GM20431 (cell line): ENCODE data around the gene POFUT1.
"Not testable (repeated sequence)": the region's sequence is repeated elsewhere in the genome, so short reads cannot be mapped to it uniquely, and the experiment has no call there.

Experiments
- in situ Hi-C: fragments of 300-500 bp; cut with MseI, MboI; formaldehyde crosslinking; loops from one replicate; pipeline ENCODE4 v1.15.0; 2020; ENCODE audit warnings: low sequenced_read_pairs; ENCODE audit not compliant: unreplicated experiment

The POFUT1 gene

DNA sequence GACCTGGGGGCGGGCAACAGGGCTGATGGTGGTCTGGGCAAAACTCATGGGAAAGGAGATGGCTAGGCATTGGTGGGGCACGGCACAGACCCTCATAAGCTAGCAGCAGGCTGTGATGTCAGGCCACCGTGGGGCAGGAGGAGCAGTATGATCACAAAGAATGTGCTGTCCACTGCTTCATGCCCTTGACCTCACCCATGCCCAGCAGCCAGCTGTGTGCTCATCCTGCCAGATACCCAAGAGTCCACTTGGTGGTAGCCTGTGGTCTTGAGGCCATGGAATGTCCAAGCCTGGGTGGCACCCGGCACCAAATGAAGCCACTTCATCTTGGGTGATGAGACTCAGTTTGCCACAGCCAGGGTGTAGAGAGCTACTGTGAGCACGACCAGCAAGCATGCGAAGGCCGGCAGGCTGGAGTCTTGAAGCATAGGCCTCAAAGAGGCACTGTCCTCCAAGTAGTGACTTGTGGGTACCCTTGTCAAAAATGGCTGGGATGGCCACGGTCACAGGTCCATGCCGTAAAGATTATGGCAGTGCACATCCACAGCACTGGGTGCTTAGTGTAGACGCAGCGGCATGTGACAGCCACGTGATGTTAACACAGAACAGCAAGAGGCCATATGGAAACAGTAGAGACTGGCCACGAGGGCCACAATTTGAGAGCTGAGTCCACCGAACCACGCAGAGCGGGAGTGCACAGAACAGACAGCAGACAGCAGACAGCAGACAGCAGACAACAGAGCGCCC, 19.1 kb upstream of the POFUT1 start:
- in situ Hi-C loops, result no loop called here

DNA sequence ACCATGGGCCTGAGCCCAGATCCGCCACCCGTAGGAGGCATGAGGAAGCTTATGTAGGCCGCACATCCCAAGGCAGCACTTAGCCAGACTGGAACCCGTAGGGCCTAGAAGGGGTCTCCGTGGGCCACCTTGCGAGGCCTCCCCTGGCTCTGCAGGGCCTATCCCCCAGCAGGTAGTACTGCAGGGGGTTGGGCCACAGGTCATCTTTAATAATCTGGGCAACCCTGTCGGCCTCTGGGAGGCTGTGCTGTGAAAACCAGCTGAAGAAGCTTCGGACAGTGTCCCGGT, 18.6 kb upstream of the POFUT1 start:
- in situ Hi-C loops, result no loop called here

DNA sequence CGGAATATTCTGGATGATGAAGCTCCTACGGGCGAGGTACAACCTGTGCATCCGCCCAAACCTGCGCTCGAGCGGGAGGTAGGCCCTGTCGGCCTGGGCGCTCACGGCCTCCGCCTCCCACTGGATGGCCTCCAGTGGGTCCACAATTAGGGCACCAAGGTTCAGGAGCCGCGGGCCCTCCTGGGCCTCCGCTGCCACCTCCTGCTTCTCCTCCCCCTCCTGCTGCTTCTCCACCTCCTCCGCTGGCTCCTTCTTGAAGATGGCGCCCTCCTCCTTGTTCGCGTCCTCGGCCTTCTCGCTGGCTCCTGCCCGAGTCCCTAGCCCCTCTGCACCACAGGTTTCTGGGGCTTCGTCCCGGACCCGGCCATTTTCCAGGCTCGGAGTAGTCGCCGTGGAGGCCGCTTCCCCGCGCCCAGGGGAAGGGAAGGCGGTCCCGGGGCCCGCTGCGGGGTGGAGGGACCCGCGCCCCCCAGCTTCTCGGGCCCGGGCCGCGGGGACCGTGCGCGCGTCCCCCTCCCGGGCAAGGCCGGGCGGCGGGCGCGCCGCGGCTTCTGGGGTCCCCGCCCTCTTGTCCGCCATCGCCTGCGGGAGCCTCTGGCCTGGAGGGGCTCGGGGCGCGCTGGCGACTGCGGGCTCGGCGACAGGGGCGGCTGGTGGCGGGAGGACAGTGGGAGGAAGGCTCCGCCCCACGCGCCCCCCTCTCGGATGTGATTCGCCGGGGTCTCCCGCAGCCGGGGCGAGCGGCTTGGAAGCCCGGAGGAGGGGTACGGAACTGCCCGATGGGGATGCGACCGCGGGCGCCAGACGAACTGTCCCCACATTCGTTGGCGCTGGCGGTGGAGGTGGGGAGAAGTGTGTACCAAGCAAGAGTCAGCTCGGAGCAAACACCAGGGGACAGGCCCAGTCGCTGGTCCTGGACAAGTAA, 17.7 kb upstream of the POFUT1 start:
- in situ Hi-C loops, result no loop called here

DNA sequence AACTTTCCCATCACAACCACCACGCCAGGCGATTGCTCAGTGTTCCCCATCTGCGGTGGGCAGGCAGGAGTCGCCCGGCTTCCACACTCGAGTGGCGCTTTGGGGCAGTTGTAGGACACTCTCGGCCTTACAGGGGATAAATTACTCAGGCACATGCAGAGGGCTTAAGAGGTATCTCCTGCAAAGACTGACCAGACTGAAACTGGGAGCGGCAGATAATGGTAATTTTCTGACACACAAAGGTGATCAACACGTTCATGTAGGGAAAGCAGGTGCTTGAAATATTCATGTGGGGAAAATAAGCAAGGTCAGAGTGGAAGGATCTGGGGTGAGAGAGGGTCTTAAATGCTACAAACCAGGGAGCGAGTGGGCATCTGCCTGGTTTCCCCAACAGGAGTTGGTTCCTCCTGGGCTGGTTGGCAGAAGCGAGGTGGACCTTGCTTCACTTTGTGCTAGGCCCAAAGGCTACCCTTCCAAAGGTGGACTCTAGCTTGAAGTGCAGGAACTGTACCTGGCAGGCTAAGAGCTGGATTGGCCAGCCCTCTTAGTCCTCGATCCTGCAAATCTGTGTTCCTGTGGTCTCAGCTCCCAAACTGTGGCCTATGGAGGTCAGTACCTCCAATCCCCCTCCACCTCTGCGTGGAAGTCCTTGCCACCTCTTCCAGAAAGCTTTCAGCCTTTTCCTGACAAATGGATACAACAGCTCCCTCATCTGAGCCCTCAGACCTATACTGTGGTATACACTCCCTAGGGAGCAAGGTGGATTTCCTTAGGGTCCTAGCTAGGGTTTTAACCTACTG, 16.9 kb upstream of the POFUT1 start:
- in situ Hi-C loops, result no loop called here

DNA sequence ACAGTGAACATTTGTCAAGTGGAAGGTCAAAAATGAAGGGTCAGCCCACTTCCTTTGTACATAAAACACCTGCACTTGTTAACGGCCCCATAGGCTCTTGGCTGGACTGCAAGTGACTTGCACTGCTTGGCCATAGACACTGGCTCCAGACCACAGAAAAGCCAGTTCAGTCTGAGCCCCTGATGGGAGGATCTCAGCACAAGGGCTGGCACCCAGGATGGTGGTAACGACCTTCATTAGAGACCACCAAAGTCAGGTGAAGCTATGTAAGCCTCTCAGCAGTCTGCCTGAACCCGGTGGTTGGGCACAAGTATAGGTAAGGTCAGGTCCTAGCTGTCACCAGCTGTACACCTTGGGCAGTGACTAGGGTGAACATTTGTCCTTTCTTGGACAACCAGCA, 16.3 kb upstream of the POFUT1 start:
- in situ Hi-C loops, result no loop called here

DNA sequence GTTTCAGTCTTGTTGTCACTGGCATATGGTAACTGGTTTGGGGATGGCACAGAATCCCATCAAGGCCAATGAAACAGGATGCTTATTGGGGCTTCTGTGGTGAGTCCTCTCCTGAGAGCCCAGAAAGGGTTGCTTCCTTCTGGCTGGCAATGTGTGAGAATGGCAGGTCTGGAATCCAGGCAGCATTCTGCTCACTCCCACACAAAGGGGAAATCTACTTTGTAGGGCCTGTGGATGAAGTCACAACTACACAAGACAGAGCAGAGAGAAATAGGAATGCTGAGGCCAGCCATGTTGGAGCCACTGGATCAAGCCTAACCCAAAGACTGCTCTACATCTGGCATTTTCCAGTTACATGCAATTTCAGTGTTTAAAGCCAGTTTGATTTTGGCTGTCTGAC, 15.8 kb upstream of the POFUT1 start:
- in situ Hi-C loops, result no loop called here

DNA sequence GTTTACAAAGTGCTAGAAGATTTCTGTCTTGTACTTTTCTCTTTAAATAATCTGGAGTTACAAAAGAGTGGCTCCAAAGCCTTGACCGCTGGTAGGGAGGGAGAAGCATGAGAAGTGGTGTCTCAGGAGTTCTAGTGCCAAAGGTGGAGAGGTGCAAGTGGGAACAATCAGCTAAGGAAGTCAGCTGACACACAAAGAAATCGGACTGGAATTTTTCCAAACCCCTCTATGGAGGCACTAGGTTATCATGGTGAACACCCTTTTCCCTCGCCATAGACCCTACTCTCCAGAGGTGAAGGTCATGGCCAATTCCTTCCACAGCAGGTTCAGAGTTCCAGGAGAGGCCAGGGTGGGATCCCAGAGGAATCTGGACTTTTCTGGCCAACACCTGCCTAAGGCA, 15.0 kb upstream of the POFUT1 start:
- in situ Hi-C loops, result no loop called here

DNA sequence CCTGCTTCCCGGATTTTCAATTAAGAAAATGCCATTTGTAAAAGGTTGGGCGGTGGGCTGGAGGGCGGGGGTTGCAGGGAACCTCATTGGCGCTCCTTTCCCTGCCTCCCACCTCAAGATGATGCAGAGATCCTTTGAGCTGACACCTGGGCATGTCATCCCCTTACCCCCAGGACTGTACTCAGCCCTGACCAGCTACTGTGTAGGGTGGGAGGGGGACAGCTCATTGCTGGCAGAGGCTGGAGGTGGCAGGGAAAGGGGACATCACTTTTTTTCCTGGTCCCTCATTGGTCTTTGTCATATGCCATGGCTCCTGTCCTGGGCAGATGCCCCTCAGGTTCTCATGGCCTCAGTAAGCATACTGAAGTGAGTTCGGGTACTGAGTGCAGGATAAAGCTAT, 14.3 kb upstream of the POFUT1 start:
- in situ Hi-C loops, result not testable (repeated sequence)

DNA sequence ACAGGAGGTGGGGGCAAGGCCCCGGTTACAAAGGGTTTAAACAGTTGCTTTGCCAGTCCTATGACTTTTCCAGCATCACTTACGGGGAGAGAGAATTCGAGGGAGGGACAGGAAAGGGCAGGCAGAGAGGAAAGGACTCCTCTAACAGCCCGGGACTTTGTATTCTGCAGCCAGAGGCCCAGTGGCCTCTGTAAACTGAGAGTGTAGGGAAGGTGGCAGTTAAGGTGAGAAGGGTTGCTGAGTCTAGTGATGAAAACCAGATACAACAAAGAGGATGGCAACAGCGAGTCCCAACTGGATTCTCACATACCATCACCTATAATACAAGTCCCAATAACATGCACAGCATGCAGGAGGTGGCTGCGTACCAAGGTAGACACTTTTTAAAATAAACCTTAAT, 13.7 kb upstream of the POFUT1 start:
- in situ Hi-C loops, result no loop called here

DNA sequence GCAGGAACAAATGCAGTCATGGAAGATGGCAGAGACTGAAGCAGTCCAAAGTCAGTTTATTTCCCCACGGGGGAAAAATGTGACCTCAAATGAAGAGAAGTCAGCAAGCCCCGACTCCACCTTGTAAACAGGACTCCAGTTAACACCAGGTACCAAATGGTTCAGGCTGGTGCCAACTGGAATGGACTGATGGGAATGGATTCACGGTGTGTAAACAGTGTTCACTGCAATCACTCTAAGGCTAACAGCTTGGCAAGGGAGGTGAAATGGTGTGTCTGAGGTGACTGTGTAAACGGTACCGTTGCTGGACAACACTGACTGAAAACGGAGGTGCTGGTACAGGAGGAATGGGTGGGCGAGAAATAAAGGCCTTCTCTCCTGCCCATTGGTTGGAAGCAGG, 12.1 kb upstream of the POFUT1 start:
- in situ Hi-C loops, result no loop called here

DNA sequence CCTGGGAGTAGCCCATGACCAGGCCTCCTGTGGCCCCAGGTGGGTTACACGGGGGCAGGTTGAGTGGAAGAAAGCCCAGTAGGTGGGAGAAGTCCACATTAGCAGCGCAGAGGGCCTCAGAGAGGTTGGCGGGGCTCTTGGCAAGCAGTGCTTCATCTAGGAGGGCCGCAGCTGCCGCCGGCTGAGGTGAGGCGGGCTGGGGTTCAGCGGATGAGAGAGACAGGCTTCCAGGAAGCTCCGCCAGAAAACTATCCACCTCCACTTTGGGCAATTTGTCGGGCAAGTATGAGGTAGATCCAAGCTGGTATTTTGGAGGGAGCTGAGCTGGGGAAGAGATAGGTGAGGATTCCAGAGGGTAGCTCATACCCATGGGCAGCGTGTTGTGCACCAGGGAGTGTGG, 11.1 kb upstream of the POFUT1 start:
- in situ Hi-C loops, result not testable (repeated sequence)

DNA sequence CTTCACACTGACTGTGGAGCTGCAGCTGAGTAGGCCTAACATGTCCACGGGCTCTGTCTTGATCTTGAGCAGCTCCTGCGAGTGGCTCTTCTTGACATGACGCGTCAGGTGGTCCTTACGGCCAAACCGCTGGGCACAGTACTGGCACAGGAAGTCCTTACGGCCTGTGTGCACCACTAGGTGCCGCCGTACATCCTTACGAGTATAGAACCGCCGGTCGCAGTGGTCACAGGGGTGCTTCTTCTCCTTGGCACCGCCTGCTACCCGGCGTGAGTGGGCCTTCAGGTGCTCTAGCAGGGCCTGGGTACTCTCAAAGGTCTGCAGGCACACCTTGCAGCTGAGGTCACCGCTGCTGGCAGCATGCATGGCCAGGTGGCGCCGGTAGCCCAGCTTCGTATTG, 10.5 kb upstream of the POFUT1 start:
- in situ Hi-C loops, result not testable (repeated sequence)

DNA sequence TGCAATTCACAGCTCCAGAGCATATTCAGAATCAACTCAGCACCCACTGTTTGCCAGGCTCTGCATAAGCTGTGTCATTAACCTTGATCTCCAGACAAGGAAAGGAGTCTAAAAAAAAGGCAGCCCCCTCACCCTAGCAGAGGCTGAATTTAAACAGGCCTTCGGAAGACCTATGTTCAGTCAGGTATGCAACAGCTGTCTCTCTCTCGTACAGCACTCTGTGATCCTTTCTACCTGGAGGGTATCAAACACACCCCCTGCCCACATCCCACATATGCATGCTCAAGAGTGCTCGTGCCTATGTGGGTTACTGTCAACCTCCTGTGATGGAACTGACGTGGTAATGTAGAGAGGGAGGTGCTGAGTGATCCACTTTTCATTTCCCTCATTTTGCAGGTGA, 8.7 kb upstream of the POFUT1 start:
- in situ Hi-C loops, result no loop called here

DNA sequence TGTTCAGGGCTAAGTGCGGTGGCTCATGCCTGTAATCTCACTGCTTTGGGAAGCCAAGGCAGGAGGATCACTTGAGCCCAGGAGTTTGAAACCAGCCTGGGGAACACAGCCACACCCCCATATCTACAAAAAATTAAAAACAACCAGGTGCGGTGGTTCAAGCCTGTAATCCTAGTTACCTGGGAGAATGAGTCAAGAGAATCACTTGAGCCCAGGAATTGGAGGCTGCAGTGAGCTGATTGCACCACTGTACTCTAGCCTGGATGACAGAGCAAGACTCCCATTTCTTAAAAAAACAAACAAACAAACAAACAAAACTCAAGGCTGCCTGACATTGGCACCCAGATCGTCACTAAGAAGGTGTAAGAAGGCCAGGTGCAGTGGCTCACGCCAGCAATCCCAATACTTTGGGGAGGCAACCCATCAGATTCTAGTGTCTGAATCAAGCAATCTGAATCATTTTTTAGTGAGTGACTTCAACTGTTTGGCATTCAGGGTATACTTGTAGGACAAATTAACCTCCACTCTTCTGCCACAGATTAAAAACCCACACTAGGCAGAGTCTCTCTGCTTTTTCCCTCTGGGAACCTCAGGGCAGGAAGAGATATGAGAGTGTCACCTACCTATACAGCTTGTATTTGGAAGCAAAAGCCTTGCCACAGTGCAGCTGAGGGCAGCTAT, 6.2 kb upstream of the POFUT1 start:
- in situ Hi-C loops, result no loop called here

DNA sequence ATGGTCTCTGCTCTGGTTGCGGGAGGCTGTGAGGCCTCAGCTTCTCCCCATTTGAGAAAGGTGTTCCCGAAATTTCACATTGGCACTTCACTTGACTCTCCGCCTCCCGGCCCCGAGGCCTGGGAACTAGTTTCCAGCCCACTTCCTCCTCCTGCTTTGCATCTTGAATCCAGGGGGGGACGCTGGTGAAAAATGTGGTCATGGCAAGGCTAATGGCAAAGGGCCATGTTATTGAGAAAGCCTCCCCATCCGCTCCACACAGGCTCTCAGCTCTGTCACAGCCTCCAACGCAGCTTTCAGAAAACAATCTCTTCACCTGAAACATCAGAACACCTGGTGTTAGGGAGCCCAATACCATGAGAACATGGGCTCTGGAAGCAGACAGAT, 5.7 kb upstream of the POFUT1 start:
- in situ Hi-C loops, result no loop called here

DNA sequence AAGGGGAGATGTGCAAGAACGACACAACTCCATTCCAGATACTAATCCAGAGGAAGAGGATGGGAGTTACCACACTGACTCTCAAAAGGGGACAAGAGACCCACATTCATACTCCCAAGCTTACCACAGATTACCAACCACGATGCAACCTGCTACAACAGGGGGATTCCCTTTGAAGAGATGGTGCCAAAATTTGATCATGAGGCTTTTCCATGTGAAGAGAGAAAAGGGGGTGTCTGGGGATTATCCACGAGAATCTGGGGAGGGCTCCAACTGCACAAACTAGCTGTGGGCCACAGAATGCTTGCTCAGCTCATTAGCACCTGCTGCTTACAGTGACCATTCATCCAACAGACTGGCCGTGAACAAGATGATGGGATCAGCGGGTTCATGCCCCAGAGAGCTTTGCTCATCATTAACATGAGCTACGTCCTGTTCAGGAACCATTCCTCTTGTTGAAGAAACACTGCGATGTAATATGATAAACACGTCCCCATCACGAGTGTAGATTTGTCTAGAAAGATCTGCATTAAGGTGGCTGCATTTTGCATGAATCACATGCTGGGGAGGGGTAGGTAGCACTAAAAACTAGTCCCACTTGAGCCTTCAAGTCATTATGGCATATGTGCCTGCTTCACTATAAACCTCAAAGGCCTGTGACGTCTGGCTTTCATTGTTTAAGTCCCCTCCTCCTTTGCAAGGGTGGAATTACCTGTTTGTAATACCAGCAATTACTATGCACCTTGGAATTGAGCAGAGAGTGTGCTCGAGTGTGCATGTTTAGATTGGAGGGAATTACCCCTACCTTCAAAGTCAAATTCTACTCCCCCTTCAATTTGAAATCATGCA, 4.1 kb upstream of the POFUT1 start:
- in situ Hi-C loops, result no loop called here

DNA sequence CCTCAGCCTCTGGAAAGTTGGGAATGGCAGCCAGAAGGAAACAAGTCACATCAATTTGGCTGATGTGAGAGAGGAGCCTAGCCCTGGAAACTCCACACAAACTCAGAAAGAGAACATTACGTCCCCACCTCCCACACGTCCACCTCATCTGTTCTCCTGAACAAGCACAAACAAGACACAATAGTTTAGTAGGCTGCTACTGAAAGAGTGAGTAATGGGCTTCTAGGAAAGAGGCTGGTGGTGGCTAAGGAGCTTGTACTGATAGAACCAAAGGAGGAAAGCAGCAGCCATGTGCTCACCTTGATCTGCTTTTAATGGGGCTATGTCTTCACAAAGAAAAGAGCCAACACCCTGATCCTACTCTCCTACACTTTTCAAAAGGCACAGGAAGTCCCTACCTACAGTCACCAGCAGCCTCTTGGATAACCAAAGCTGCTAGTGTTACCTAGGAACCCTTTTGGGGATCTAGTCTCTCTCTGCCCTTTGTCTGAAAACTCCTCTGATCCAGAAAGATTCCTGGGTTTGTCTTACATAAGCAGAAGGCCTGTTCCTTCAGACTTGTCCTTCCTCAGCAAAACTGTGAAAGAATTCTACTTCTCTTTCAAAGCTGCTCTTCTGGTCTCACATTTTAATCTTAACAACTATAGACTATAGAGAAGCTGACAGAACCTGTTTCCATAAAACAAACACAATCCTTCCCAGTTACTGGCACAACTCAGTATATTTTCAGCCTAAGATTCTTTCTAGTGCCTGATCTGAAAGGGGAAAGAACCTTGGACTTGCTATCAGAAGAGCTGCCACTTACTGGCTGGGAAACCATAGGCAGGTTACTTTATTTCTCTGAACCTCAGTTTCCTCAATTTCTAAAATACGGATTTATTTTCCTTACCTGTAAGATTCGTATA, 3.2 kb upstream of the POFUT1 start:
- in situ Hi-C loops, result no loop called here

DNA sequence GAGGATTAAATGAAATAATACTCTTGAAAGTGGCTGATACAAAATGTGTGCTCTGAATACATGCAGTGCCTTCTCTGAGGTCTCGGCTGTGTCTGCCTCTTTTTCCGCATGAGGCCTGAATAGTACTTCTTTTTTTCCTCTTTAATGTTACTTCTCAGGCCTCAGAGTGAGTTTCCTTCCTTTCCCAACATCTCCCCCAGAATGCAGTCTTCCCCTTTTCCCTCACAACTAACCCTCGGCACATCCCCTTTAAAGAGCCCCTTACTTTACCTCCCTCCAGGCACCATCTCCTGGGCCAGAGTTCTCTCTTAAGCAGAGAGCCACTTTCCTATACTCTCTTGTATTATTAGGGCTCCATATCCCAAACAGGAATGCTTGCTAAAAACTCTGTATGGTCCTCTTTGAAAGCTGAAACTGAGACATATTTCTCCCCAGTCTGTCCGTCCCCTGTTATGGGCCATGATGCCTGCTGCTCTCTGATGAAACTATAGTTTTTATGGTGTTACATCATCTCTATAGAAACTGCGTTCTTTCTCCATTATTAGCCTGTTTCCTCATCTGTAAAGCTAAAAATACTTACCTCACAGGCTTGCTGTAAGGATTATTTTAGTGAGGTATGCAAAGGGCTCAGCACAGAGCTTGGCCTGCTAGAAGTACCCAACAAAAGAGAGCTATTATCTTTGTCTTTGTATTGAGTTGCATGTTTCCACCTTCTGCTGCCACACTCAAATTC, 2.4 kb upstream of the POFUT1 start:
- in situ Hi-C loops, result no loop called here
